HepG2 (cell line): ENCODE results near the gene DDX28. TPM values are rescaled to one million over a fixed set of nuclear protein-coding genes. Genes with fewer than 3 reads are reported as not detected.
A peak's percentile ranks its signal among the peaks of the same experiment; 100 is the strongest.

ENCODE experiments used
- FOXO4 ChIP-seq: sonication (generic); formaldehyde crosslinking; conservative IDR thresholded peaks from 2 replicates; pipeline ENCODE4 v1.8.1; 2023; ENCODE audit warnings: missing genetic modification reagents
- HDAC1 ChIP-seq: sonication (generic); formaldehyde crosslinking; IDR thresholded peaks from 2 replicates; pipeline ENCODE4 v1.5.1; 2020; ENCODE audit warnings: mild to moderate bottlenecking, missing genetic modification reagents
- HES4 ChIP-seq: sonication (generic); formaldehyde crosslinking; IDR thresholded peaks from 2 replicates; pipeline ENCODE4 v1.9.0; 2021; ENCODE audit warnings: mild to moderate bottlenecking, missing genetic modification reagents, borderline replicate concordance
- HNRNPLL ChIP-seq: fragments of 200-400 bp; formaldehyde crosslinking; IDR thresholded peaks from 2 replicates; pipeline ENCODE4 v1.6.1; 2017; ENCODE audit warnings: mild to moderate bottlenecking, low read depth, low read length; ENCODE audit not compliant: poor library complexity, severe bottlenecking
- ISX ChIP-seq: sonication (generic); formaldehyde crosslinking; conservative IDR thresholded peaks from 2 replicates; pipeline ENCODE4 v1.5.0; 2020; ENCODE audit warnings: missing genetic modification reagents
- JDP2 ChIP-seq: sonication (generic); formaldehyde crosslinking; IDR thresholded peaks from 2 replicates; pipeline ENCODE4 v1.8.1; 2022; ENCODE audit warnings: missing genetic modification reagents, borderline replicate concordance
- KDM5B ChIP-seq: sonication (generic); formaldehyde crosslinking; IDR thresholded peaks from 2 replicates; pipeline ENCODE4 v1.4.0; 2020; ENCODE audit warnings: missing genetic modification reagents, mild to moderate bottlenecking, borderline replicate concordance
- MED1 ChIP-seq: sonication (generic); formaldehyde crosslinking; IDR thresholded peaks from 2 replicates; pipeline ENCODE4 v1.4.0; 2020; ENCODE audit warnings: missing genetic modification reagents
- NFATC3 ChIP-seq: sonication (generic); formaldehyde crosslinking; IDR thresholded peaks from 2 replicates; pipeline ENCODE4 v1.5.1; 2020; ENCODE audit warnings: mild to moderate bottlenecking, missing genetic modification reagents
- PHF5A ChIP-seq: IDR thresholded peaks from one replicate; pipeline ENCODE4 v1.6.1; 2018; ENCODE audit warnings: low read depth, missing genetic modification reagents; ENCODE audit not compliant: unreplicated experiment
- POLR2AphosphoS5 ChIP-seq: IDR thresholded peaks from 2 replicates; pipeline ENCODE4 v1.6.1; 2012; ENCODE audit warnings: low read depth, low read length
- SNAPC4 ChIP-seq: sonication (generic); formaldehyde crosslinking; IDR thresholded peaks from 2 replicates; pipeline ENCODE4 v1.4.0; 2020; ENCODE audit warnings: mild to moderate bottlenecking, missing genetic modification reagents
- TEAD2 ChIP-seq: sonication (generic); formaldehyde crosslinking; IDR thresholded peaks from 2 replicates; pipeline ENCODE4 v1.9.0; 2021; ENCODE audit warnings: missing genetic modification reagents
- WIZ ChIP-seq: sonication (generic); formaldehyde crosslinking; IDR thresholded peaks from 2 replicates; pipeline ENCODE4 v1.5.1; 2020; ENCODE audit warnings: mild to moderate bottlenecking, missing genetic modification reagents
- ZC3H13 ChIP-seq: sonication (generic); formaldehyde crosslinking; IDR thresholded peaks from 2 replicates; pipeline ENCODE4 v1.8.1; 2023; ENCODE audit warnings: mild to moderate bottlenecking, missing genetic modification reagents, moderate library complexity
- ZFP90 ChIP-seq: sonication (generic); formaldehyde crosslinking; IDR thresholded peaks from 2 replicates; pipeline ENCODE4 v1.8.0; 2022; ENCODE audit warnings: missing genetic modification reagents, mild to moderate bottlenecking, inconsistent platforms, borderline replicate concordance
- ZMYM4 ChIP-seq: sonication (generic); formaldehyde crosslinking; IDR thresholded peaks from 2 replicates; pipeline ENCODE4 v1.8.1; 2023; ENCODE audit warnings: mild to moderate bottlenecking, missing genetic modification reagents
- ZNF207 ChIP-seq: fragments of 450-650 bp; IDR thresholded peaks from 2 replicates; pipeline ENCODE4 v1.6.1; 2016; ENCODE audit warnings: antibody characterized with exemption, borderline replicate concordance
- ZNF296 ChIP-seq: sonication (generic); formaldehyde crosslinking; conservative IDR thresholded peaks from 2 replicates; pipeline ENCODE4 v1.5.0; 2020; ENCODE audit warnings: mild to moderate bottlenecking, missing genetic modification reagents
- ZNF577 ChIP-seq: sonication (generic); formaldehyde crosslinking; IDR thresholded peaks from 2 replicates; pipeline ENCODE4 v1.4.0; 2020; ENCODE audit warnings: mild to moderate bottlenecking, low read depth, missing genetic modification reagents, borderline replicate concordance
- ZNF792 ChIP-seq: IDR thresholded peaks from 2 replicates; pipeline ENCODE4 v1.6.1; 2016
- polyA plus RNA-seq, 8 experiments: library from polyadenylated mRNA; depleted of rRNA in 3 of 8; stranded (reverse) in 7 of 8; unstranded in 1 of 8; fragments of >200 nt; fragmentation: Illumina TruSeq in 4 of 8; extraction: Trizol in 4 of 8; gene quantifications; 2 replicates each; pipeline versions ENCODE4 v1.2.1 to v1.2.3, GENCODE V29; 2011 to 2016; ENCODE audit warnings: low read depth in 4 of 8, missing spikeins in 1 of 8, mixed read lengths in 1 of 8; ENCODE audit not compliant: insufficient read depth in 1 of 8
- total RNA-seq, 5 experiments: library from RNA; depleted of rRNA; stranded (reverse); fragments of >200 nt; fragmentation: Illumina TruSeq; extraction: Trizol; gene quantifications; 2 replicates each; pipeline ENCODE4 v1.2.3, GENCODE V29; 2016; ENCODE audit warnings: low read depth in 1 of 5
- TF ChIP-seq, protein P1 (sequence below): sonication (generic); formaldehyde crosslinking; IDR thresholded peaks from 2 replicates; pipeline ENCODE4 v1.9.0; 2022; ENCODE audit warnings: missing genetic modification reagents, mild to moderate bottlenecking, borderline replicate concordance

The DDX28 gene
- total and polyA plus RNA-seq, 2 of the 13 experiments (the other 11 are each of a cell fraction or from before 2014, with no cell fraction given) = 14.1 to 16.4 TPM

GRCh38 chr16:67993207-67994039, 29.6 kb downstream of the DDX28 start (continued):
- TF ChIP-seq HDAC1 (peak; percentile 59), WIZ (peak; percentile 94), JDP2 (CRISPR knock-in tag) (no peak), ZNF792 (peak; percentile 75), ZFP90 (CRISPR knock-in tag) (no peak; the same call in 1 of the 2 replicates), SNAPC4 (CRISPR knock-in tag) (peak; percentile 42; the same call in 1 of the 2 replicates), PHF5A (CRISPR knock-in tag) (peak; percentile 49), ZNF296 (no peak), ZNF577 (CRISPR knock-in tag) (no peak), HNRNPLL (peak; percentile 64), FOXO4 (CRISPR knock-in tag) (0 out of 2 replicates have a peak, but pooled peaks have one; percentile 5), TEAD2 (CRISPR knock-in tag) (no peak), POLR2AphosphoS5 (peak; percentile 57), ZC3H13 (peak; percentile 86), NFATC3 (no peak), KDM5B (CRISPR knock-in tag) (peak; percentile 76; the same call in 1 of the 2 replicates), ZMYM4 (CRISPR knock-in tag) (peak; percentile 67; the same call in 1 of the 2 replicates), ZNF207 (no peak), MED1 (CRISPR knock-in tag) (peak; percentile 59; the same call in 1 of the 2 replicates), HES4 (peak; percentile 55), ISX (CRISPR knock-in tag) (no peak)
- TF ChIP-seq, protein P1, sequence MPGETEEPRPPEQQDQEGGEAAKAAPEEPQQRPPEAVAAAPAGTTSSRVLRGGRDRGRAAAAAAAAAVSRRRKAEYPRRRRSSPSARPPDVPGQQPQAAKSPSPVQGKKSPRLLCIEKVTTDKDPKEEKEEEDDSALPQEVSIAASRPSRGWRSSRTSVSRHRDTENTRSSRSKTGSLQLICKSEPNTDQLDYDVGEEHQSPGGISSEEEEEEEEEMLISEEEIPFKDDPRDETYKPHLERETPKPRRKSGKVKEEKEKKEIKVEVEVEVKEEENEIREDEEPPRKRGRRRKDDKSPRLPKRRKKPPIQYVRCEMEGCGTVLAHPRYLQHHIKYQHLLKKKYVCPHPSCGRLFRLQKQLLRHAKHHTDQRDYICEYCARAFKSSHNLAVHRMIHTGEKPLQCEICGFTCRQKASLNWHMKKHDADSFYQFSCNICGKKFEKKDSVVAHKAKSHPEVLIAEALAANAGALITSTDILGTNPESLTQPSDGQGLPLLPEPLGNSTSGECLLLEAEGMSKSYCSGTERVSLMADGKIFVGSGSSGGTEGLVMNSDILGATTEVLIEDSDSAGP = peak; percentile 86
